Measurements from ENCODE around the gene DOCK1.
A peak's percentile ranks its signal among the peaks of the same experiment; 100 is the strongest.

The DOCK1 gene

DNA sequence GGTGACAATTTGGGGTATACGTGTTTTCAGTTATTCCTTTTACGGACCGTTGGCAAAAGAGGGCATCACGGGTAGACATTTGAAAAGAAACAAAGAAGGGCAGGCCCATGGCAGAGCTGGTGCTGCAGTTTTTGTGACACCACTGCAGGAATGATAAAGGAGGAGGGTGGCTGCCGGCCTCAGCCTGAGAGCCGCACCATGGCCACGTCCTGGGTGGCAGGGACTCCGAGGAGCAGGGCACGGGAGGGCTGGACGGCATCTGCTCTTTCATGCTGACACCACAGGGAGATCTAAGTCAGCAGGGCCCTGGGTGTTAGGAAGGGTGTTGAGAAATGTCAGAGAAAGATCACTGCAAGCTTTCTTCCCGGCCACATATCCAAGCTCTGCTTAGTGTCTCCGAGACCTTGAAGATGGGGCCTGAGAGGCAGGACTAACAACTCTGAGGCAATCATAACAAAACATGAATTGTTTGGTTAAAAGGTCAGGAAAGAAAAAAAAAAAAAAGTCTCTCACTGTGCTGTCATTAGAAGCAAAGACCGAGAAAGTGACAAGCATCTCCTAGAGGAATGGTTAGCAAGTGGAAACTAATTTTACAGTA is 254.5 kb downstream of the DOCK1 start:
- TF ChIP-seq, protein P1, sequence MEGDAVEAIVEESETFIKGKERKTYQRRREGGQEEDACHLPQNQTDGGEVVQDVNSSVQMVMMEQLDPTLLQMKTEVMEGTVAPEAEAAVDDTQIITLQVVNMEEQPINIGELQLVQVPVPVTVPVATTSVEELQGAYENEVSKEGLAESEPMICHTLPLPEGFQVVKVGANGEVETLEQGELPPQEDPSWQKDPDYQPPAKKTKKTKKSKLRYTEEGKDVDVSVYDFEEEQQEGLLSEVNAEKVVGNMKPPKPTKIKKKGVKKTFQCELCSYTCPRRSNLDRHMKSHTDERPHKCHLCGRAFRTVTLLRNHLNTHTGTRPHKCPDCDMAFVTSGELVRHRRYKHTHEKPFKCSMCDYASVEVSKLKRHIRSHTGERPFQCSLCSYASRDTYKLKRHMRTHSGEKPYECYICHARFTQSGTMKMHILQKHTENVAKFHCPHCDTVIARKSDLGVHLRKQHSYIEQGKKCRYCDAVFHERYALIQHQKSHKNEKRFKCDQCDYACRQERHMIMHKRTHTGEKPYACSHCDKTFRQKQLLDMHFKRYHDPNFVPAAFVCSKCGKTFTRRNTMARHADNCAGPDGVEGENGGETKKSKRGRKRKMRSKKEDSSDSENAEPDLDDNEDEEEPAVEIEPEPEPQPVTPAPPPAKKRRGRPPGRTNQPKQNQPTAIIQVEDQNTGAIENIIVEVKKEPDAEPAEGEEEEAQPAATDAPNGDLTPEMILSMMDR (conservative IDR thresholded peaks at IDR 0.05) = no peak

DNA sequence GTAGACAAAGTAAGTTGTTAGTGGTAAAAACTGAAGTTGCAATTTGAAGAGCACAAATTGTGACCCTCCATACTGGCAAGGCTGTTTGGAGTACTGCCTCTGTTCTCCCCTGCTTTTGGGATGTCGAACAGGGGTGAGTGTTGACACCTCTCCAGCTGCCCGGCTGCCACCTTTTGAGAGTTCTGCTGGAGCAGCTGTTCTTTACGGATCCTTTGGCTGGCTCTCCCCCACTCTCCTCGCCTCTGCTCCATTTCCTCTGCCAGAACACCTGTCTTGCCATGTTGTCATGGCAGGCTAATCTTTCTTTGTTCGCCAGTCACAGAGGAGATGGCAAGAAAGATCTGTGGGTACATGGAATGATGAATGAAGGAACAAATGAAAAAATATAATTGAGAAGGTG is 256.3 kb downstream of the DOCK1 start:
- TF ChIP-seq, protein P1 (conservative IDR thresholded peaks at IDR 0.05) = no peak
- H3K27ac ChIP-seq = no peak overlapping the region

More for the DNA sequence above, 254.5 kb downstream of the DOCK1 start:
- H3K27ac ChIP-seq = peak overlapping the region; percentile 75; the same call in 1 of the 2 replicates

DNA sequence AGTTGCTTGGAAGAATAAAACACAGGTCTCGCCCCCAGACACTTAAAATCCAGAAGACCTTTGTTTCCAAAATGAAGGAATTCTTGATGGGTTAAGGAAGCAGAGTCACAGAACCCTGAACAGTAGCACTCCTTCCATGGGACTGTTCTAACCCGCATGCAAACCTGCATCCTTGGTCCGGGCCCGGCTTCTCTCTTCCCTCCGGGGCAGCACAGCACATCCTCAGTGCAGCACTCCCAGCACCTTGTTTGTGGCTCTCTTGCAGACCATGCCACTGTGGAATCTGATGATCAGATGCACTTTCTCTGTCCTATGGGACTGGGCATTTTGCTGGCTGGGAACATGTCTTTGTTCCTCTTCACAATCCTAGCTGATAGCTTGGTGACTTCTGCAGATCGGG is 257.6 kb downstream of the DOCK1 start:
- no peak overlapping the region for H3K27ac ChIP-seq
- TF ChIP-seq, protein P1 (conservative IDR thresholded peaks at IDR 0.05) = no peak

DNA sequence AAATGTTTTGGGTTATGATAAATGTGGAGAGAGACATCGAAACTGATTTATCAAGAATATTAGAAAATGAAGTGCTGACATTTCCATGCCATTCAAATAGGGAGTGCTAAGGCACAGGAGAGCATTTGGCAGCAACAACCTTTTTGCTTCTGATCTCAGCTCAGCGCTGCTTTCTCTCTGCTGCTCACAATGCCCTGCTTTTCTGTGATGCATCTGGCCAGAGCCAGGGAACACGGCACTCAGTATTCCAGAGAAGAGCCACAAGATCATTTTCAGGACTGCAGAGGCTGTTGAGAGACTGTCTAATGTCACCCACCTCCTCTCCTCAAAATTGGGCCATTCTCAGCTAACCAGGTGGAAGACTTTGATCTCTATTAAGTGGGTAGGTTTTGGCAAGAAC is 263.0 kb downstream of the DOCK1 start:
- H3K27ac ChIP-seq = no peak overlapping the region
- TF ChIP-seq, protein P1 (conservative IDR thresholded peaks at IDR 0.05) = no peak

DNA sequence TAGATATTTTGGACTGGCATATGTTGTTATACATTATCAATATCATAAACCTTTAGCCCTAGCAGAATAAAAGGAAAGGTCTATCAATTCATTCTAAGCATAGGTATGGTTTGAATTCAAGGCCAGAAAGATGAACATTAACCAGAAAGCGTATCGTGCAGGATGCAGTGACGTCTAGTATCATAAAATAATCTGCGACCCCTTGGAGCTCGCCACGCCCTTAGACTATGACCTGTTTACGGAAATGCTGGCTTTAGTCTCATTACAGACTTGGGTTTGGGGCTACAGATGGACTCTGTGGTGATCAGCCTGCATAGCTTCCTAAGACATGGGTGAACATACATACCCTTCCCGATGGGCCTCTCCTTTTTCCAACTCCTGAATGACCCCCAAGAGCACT is 269.6 kb downstream of the DOCK1 start:
- TF ChIP-seq, protein P1 (conservative IDR thresholded peaks at IDR 0.05) = no peak
- no peak overlapping the region for H3K27ac ChIP-seq

DNA sequence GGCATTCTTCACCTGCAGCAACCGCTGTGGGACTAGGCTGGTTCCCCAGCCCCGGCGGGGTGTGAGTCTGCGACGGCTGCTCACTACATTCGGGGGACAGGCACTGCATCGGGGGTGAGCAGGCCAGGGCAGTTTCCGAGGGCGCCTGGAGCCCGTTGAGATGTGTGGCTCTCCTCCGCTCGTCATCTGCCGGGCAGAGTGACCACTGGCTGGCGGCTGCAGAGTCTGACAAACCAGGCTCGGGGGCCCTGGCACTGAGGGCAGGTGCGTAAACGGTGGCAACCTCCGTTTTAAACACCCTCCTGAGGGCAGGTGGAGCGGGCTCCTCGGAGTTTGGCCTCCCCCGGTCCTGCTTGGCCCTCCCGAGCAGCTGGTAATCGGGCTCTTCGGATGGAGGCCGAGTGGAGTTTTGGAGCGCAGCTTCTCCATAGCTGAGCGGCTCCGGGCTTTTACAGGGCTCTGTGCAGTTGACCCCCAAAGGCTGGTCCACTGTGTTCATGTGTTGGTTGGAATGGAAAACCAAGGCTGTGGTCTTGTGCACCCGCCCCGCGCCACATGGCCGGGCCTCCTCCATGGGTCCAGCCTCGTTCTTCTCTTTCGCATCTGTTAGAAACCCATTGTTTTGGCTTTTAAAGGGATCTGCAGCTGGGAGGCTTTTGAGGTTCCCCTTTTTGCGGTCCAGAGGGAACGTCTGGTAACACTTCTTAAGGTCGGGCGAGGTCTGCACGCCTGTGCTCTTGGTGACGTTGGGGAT is 270.3 kb downstream of the DOCK1 start:
- no peak overlapping the region for H3K27ac ChIP-seq
- TF ChIP-seq, protein P1 (conservative IDR thresholded peaks at IDR 0.05) = no peak

DNA sequence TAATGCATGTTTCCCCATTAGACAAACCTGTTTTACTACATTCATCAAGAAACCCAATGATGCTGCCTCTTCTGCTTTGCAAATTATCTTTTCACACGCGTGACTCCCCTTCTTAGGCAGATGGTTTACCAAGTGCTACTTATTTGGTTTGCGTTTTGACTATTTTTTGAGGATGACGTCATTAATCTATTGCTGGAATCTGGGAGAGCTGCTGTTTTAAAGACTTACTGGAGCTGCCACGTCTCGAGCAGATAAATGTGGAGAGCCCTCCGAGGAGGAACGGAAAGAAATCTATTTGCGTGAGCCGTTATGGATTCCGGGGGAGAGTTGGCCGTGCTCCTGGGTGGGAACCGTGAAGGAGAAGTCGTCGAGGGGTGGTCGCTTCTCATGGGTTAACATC is 271.4 kb downstream of the DOCK1 start:
- H3K27ac ChIP-seq = no peak overlapping the region
- TF ChIP-seq, protein P1 (conservative IDR thresholded peaks at IDR 0.05) = no peak

Measured in VCaP (cell line).